ENCODE data around the gene CACNG4.

The CACNG4 gene
- total RNA-seq, result 0 reads per million in 3 donors

- H3K4me1 ChIP-seq (ENCODE audit: control insufficient read depth, insufficient read depth, low read length, poor library complexity, severe bottlenecking), result peaks cover 4% of the 10 kb centered on the region
- DNase-seq, result no peak
- no peak within 1 kb of the TSS for H3K27ac ChIP-seq (ENCODE audit: insufficient read depth, low read length, poor library complexity, severe bottlenecking)
- H3K36me3 ChIP-seq (ENCODE audit: control insufficient read depth, insufficient read depth, low read length), result no peaks in the 10 kb centered on the region
- peaks cover 21% of the 10 kb centered on the region for H3K27me3 ChIP-seq (replicated peaks; ENCODE audit: control insufficient read depth, insufficient read depth, low read length, poor library complexity, severe bottlenecking)
- no peaks in the 10 kb centered on the region for H3K9me3 ChIP-seq (ENCODE audit: control insufficient read depth, low read length)
- peak within 1 kb of the TSS; percentile 44 for H3K4me3 ChIP-seq (ENCODE audit: insufficient read depth, low read depth, low read length, poor library complexity, severe bottlenecking)
These were observed at the start of gene CACNG4 for GRCh38 chr17:66963909-66964771. CACNG4 (plus strand) TSS chr17:66964707; CDS start chr17:66964912, 205 bp downstream.

GRCh38 chr17:66915204-66915611, 49.3 kb upstream of the CACNG4 start:
- DNase-seq, result no peak
- H3K4me1 ChIP-seq (ENCODE audit: control insufficient read depth, insufficient read depth, low read length, poor library complexity, severe bottlenecking), result no peaks in the 10 kb centered on the region
- no peak overlapping the region for H3K27ac ChIP-seq (ENCODE audit: insufficient read depth, low read length, poor library complexity, severe bottlenecking)
- H3K9me3 ChIP-seq (ENCODE audit: control insufficient read depth, low read length), result no peaks in the 10 kb centered on the region
- H3K4me3 ChIP-seq (ENCODE audit: insufficient read depth, low read depth, low read length, poor library complexity, severe bottlenecking), result no peak overlapping the region
- H3K27me3 ChIP-seq (replicated peaks; ENCODE audit: control insufficient read depth, insufficient read depth, low read length, poor library complexity, severe bottlenecking), result no peaks in the 10 kb centered on the region
- no peaks in the 10 kb centered on the region for H3K36me3 ChIP-seq (ENCODE audit: control insufficient read depth, insufficient read depth, low read length)

GRCh38 chr17:66915792-66916191, 48.7 kb upstream of the CACNG4 start:
- no peaks in the 10 kb centered on the region for H3K36me3 ChIP-seq (ENCODE audit: control insufficient read depth, insufficient read depth, low read length)
- H3K4me1 ChIP-seq (ENCODE audit: control insufficient read depth, insufficient read depth, low read length, poor library complexity, severe bottlenecking), result no peaks in the 10 kb centered on the region
- no peak overlapping the region for H3K27ac ChIP-seq (ENCODE audit: insufficient read depth, low read length, poor library complexity, severe bottlenecking)
- H3K4me3 ChIP-seq (ENCODE audit: insufficient read depth, low read depth, low read length, poor library complexity, severe bottlenecking), result no peak overlapping the region
- no peak for DNase-seq
- no peaks in the 10 kb centered on the region for H3K9me3 ChIP-seq (ENCODE audit: control insufficient read depth, low read length)
- no peaks in the 10 kb centered on the region for H3K27me3 ChIP-seq (replicated peaks; ENCODE audit: control insufficient read depth, insufficient read depth, low read length, poor library complexity, severe bottlenecking)

- no peak overlapping the region for H3K4me3 ChIP-seq (ENCODE audit: insufficient read depth, low read depth, low read length, poor library complexity, severe bottlenecking)
- no peak for DNase-seq
- no peak overlapping the region for H3K27ac ChIP-seq (ENCODE audit: insufficient read depth, low read length, poor library complexity, severe bottlenecking)
- no peaks in the 10 kb centered on the region for H3K27me3 ChIP-seq (replicated peaks; ENCODE audit: control insufficient read depth, insufficient read depth, low read length, poor library complexity, severe bottlenecking)
- no peaks in the 10 kb centered on the region for H3K36me3 ChIP-seq (ENCODE audit: control insufficient read depth, insufficient read depth, low read length)
- no peaks in the 10 kb centered on the region for H3K9me3 ChIP-seq (ENCODE audit: control insufficient read depth, low read length)
- H3K4me1 ChIP-seq (ENCODE audit: control insufficient read depth, insufficient read depth, low read length, poor library complexity, severe bottlenecking), result no peaks in the 10 kb centered on the region
These were observed 47.6 kb upstream of the CACNG4 start for GRCh38 chr17:66916946-66917345.

- Histone ChIP-seq H3K36me3 (ENCODE audit: control insufficient read depth, insufficient read depth, low read length) (no peaks in the 10 kb centered on the region), H3K27me3 (replicated peaks; ENCODE audit: control insufficient read depth, insufficient read depth, low read length, poor library complexity, severe bottlenecking) (no peaks in the 10 kb centered on the region), H3K4me3 (ENCODE audit: insufficient read depth, low read depth, low read length, poor library complexity, severe bottlenecking) (no peak overlapping the region), H3K27ac (ENCODE audit: insufficient read depth, low read length, poor library complexity, severe bottlenecking) (no peak overlapping the region), H3K4me1 (ENCODE audit: control insufficient read depth, insufficient read depth, low read length, poor library complexity, severe bottlenecking) (no peaks in the 10 kb centered on the region), H3K9me3 (ENCODE audit: control insufficient read depth, low read length) (no peaks in the 10 kb centered on the region)
- DNase-seq, result no peak
These were observed 45.6 kb upstream of the CACNG4 start for GRCh38 chr17:66918896-66919295.

GRCh38 chr17:66920435-66920834, 44.1 kb upstream of the CACNG4 start:
- Histone ChIP-seq H3K4me1 (ENCODE audit: control insufficient read depth, insufficient read depth, low read length, poor library complexity, severe bottlenecking) (no peaks in the 10 kb centered on the region), H3K36me3 (ENCODE audit: control insufficient read depth, insufficient read depth, low read length) (no peaks in the 10 kb centered on the region), H3K27me3 (replicated peaks; ENCODE audit: control insufficient read depth, insufficient read depth, low read length, poor library complexity, severe bottlenecking) (no peaks in the 10 kb centered on the region), H3K27ac (ENCODE audit: insufficient read depth, low read length, poor library complexity, severe bottlenecking) (no peak overlapping the region), H3K4me3 (ENCODE audit: insufficient read depth, low read depth, low read length, poor library complexity, severe bottlenecking) (no peak overlapping the region), H3K9me3 (ENCODE audit: control insufficient read depth, low read length) (no peaks in the 10 kb centered on the region)
- no peak for DNase-seq

- Histone ChIP-seq H3K27me3 (replicated peaks; ENCODE audit: control insufficient read depth, insufficient read depth, low read length, poor library complexity, severe bottlenecking) (no peaks in the 10 kb centered on the region), H3K4me3 (ENCODE audit: insufficient read depth, low read depth, low read length, poor library complexity, severe bottlenecking) (no peak overlapping the region), H3K9me3 (ENCODE audit: control insufficient read depth, low read length) (no peaks in the 10 kb centered on the region), H3K36me3 (ENCODE audit: control insufficient read depth, insufficient read depth, low read length) (no peaks in the 10 kb centered on the region), H3K27ac (ENCODE audit: insufficient read depth, low read length, poor library complexity, severe bottlenecking) (no peak overlapping the region), H3K4me1 (ENCODE audit: control insufficient read depth, insufficient read depth, low read length, poor library complexity, severe bottlenecking) (no peaks in the 10 kb centered on the region)
- no peak for DNase-seq
These were observed 43.6 kb upstream of the CACNG4 start for GRCh38 chr17:66920950-66921349.

GRCh38 chr17:66923886-66924285, 40.6 kb upstream of the CACNG4 start:
- no peaks in the 10 kb centered on the region for H3K27me3 ChIP-seq (replicated peaks; ENCODE audit: control insufficient read depth, insufficient read depth, low read length, poor library complexity, severe bottlenecking)
- DNase-seq, result no peak

GRCh38 chr17:66925811-66926500, 38.6 kb upstream of the CACNG4 start:
- H3K27me3 ChIP-seq (replicated peaks; ENCODE audit: control insufficient read depth, insufficient read depth, low read length, poor library complexity, severe bottlenecking), result no peaks in the 10 kb centered on the region
- no peak overlapping the region for H3K4me3 ChIP-seq (ENCODE audit: insufficient read depth, low read depth, low read length, poor library complexity, severe bottlenecking)
- H3K4me1 ChIP-seq (ENCODE audit: control insufficient read depth, insufficient read depth, low read length, poor library complexity, severe bottlenecking), result no peaks in the 10 kb centered on the region
- DNase-seq, result no peak
- no peak overlapping the region for H3K27ac ChIP-seq (ENCODE audit: insufficient read depth, low read length, poor library complexity, severe bottlenecking)
- H3K36me3 ChIP-seq (ENCODE audit: control insufficient read depth, insufficient read depth, low read length), result no peaks in the 10 kb centered on the region
- H3K9me3 ChIP-seq (ENCODE audit: control insufficient read depth, low read length), result no peaks in the 10 kb centered on the region

More at GRCh38 chr17:66923886-66924285, 40.6 kb upstream of the CACNG4 start:
- Histone ChIP-seq H3K4me1 (ENCODE audit: control insufficient read depth, insufficient read depth, low read length, poor library complexity, severe bottlenecking) (no peaks in the 10 kb centered on the region), H3K36me3 (ENCODE audit: control insufficient read depth, insufficient read depth, low read length) (no peaks in the 10 kb centered on the region), H3K27ac (ENCODE audit: insufficient read depth, low read length, poor library complexity, severe bottlenecking) (no peak overlapping the region), H3K4me3 (ENCODE audit: insufficient read depth, low read depth, low read length, poor library complexity, severe bottlenecking) (no peak overlapping the region), H3K9me3 (ENCODE audit: control insufficient read depth, low read length) (no peaks in the 10 kb centered on the region)

- Histone ChIP-seq H3K4me1 (ENCODE audit: control insufficient read depth, insufficient read depth, low read length, poor library complexity, severe bottlenecking) (no peaks in the 10 kb centered on the region), H3K27ac (ENCODE audit: insufficient read depth, low read length, poor library complexity, severe bottlenecking) (no peak overlapping the region), H3K36me3 (ENCODE audit: control insufficient read depth, insufficient read depth, low read length) (no peaks in the 10 kb centered on the region), H3K27me3 (replicated peaks; ENCODE audit: control insufficient read depth, insufficient read depth, low read length, poor library complexity, severe bottlenecking) (no peaks in the 10 kb centered on the region), H3K4me3 (ENCODE audit: insufficient read depth, low read depth, low read length, poor library complexity, severe bottlenecking) (no peak overlapping the region), H3K9me3 (ENCODE audit: control insufficient read depth, low read length) (no peaks in the 10 kb centered on the region)
- no peak for DNase-seq
These were observed 35.6 kb upstream of the CACNG4 start for GRCh38 chr17:66928949-66929348.
